UCSD-AML1 (cell line): Measurements from ENCODE around the gene SPAG16.
"Not testable (repeated sequence)": the region's sequence is repeated elsewhere in the genome, so short reads cannot be mapped to it uniquely, and the experiment has no call there.

Experiments used
- DNase-seq: peaks from one replicate; lab custom pipeline; 2025; ENCODE audit not compliant: unreplicated experiment; lab: John Stamatoyannopoulos, UW

SPAG16 gene

DNA sequence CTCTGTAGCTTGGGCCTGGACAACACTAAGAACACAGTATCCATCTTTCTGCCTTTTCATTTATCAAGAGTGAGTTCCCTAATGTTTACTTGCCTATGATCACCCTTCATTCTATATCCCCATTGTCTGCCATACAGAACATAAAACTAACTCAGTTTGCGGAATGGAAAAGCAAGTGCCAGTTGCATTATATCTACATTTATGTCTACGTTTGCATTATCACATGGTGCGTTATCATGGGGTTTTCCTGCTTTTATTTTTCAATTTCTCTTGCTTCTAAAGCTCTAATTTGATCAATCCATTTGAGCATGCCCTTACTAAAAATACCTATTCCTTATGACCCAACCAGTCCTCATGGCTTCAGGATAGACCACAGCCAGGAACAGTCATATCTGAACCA is 704.9 kb downstream of the SPAG16 start:
- no peak for DNase-seq

DNA sequence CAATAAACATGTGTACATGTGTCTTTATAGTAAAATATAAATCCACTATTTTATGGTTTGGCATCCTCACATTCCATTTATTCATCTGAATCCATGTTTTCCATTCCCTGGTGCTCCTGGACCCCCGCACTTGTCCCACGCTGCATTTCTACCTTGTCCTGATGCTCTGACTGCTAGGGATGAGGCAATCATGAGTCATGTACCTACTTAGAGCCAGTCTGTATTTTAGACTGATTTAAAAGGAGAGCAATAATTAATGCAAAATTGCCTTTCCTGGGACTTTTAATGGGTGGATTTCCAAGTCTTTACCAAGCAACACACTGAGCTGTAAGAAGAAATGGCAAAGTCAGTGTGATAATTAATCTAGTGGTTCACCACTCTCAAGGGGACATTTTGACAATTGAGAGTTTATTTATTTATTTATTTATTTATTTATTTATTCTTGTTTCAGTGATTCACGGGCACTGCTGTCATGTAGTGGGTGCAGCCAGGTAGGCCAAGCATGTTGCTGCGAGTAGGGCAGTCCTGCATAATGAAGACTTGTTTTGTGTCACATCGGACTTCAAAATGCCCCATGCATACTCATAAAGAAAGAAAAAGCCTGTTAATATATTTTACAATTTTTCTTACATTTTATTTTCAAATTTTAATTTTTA is 707.3 kb downstream of the SPAG16 start:
- no peak for DNase-seq

DNA sequence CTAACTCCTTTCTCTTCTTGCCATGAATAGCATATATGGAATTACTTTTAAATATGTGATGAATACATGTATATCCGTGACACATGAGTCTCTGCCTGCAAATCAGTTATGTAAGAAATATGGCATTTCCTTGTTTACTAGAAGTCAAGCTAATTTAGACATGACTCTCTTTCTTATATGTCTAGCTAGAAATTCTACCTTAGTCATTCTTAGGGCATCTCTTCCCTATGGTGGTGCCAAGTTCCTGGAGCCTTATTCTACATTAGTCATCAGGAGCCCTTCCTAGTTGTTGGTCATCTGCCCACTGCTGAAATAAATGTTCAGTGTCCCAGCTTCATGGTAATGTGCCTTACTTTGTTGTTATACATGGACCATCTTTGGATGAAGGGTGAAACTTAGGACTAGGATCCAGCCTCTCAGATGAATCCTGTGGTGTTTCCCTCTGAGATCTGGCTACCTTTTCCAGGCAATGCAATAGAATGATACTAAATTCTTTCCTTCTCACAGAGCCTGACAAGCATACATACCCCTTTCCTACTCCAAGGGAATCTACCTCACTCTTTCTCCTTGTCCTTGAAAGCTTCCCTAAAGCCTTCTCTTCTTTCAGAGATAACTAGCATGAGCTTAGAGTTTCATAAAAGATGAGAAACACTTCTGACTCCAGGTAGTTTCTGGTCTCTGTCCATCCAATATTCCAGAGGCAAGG is 711.3 kb downstream of the SPAG16 start:
- no peak for DNase-seq

DNA sequence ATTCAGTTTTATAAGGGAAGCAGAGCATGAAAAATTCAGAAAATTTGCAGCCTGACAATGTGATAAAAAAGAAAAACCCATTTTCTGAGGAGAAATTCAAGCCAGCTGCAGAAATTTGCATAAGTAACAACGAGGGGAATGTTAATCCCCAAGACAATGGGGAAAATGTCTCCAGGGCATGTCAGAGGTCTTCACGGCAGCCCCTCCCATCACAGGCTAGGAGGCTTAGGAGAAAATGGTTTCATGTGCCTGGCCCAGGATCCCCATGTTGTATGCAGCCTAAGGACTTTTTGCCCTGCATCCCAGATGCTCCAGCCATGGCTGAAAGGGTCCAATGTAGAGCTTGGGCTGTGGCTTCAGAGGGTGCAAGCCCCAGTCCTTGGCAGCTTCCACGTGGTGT is 714.7 kb downstream of the SPAG16 start:
- not testable (repeated sequence) for DNase-seq

DNA sequence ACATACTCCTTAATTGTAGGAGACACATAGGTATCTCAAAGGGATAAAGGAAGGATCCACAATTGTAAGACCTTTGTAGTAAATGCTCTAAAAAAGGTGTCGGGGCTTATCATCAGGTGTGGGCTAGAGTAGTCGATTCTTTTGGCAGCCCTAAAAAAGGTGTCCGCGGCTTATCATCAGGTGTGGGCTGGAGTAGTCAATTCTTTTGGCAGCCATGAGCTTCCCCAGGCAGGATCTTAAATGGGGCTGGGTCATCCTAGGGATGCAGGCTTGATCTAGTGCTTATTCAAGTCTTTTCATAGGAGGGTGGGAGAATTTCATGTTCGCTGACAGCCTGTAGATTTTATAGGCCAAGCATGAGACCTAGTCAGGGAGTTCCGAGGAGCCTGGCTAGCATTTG is 720.2 kb downstream of the SPAG16 start:
- DNase-seq, result no peak

DNA sequence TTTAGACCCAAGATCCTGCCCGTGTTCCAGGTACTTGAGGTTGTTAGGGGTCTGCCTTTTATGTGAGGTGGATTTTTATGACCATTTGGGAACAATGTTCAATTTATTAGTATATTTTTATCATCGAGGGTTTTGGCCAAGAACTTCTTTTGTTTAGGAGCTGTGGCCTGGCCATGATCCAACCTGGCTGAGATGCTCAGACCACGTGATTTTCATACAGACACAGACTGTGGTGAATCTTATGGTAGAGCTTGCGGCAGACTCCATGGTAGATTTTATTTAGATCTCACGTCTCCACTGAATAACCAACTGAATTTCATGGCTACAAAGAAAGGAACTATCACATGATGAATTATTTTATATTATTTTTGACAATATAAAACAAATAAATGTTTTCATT is 721.1 kb downstream of the SPAG16 start:
- DNase-seq, result no peak

DNA sequence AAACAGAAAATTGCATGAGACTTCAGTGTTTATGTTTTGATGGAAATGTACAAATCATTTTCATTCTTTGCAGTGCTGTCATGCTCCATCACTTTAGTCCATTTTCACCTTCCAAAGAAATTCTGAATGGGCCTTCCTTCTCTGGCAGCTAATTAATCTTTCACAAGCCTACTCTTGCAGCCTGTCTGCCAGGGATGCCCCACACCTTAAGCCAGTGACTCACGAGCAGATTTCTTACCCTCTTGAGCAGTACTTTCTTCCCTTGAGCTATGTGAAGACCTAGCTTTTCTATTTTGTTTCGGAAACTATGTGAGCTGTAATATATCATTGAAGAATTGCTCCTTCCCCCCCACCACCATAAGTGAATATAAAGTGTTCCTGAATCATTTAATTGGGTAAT is 722.3 kb downstream of the SPAG16 start:
- no peak for DNase-seq

DNA sequence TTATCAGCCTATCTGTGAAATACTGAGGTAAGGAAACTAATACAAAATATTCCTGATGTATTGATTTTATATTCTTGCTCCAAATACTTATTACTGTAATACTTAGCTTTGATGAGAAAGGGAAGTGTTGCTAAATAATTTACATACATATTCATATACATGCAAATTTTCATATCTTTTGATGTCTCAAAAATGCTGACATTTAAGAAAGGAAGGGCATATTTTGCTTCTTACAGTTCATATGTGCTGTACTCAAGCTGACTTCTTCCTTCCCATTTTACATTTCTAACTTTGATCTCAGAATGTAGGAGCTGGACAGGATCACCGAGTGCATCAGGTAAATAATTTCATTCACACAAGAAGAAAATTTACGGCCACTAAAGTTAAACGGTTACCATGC is 727.4 kb downstream of the SPAG16 start:
- DNase-seq, result no peak

DNA sequence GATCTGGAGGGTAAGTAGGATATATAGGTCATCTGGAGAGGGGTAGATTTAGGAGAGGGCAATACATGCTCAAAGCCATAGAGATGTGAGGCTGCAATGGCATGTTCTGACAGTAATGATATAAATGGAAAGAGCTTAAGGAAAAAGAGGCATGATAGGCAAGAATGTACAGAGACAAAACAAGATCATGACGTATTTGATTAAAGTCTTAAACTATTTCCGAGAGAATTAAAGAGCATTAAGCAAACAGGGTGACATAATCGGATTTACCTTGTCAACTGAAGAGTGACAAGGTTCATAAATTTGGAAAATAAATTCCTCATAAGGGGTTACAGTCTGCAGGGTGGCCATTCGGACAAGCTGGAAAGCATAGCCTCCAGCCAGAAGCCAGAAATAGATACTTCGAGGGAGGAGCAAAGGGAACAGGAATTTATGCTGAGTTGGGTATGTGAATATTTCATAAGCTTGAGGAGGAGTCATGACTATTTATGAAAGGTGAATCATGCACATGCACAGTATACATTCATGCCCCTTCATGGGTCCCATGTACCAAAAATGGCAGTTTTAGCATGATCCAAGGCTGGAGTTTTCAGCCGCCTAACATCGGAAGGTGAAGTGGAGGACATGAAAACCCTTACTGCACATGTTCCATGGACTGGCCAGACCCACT is 730.4 kb downstream of the SPAG16 start:
- DNase-seq, result no peak

DNA sequence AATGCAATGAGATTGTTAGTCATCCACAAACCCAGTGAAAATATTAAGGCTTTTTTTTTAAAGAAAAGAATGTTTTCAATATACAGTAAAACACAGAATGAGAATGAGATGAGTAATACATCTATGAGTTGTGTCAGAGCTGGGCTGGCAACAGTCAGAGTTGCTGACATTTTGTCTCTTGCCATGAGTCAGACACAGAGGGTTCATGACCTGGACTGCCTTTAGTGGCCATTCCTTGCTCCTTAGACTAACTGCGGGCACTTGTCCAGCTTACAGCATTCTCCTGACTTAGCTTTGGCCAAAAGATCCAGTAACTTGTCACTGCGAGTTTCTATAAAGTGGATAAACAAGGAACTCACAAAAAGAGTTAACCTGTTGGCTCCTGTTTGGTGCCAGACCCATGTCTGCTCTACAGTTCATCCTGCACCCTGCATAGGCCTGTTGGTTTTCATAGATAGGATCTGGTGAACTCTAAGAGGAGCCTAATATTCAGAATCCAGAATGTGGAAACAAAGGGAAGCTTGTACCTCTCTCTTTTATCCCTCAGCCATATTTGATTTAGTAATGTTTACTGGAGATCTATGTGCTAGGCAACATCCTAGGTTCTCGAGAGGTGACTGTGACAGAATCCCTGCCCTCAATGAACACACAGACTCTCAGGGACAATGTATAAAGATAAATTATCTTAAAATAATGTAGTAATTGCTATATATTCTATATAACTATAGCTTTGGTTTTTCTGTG is 735.1 kb downstream of the SPAG16 start:
- no peak for DNase-seq

DNA sequence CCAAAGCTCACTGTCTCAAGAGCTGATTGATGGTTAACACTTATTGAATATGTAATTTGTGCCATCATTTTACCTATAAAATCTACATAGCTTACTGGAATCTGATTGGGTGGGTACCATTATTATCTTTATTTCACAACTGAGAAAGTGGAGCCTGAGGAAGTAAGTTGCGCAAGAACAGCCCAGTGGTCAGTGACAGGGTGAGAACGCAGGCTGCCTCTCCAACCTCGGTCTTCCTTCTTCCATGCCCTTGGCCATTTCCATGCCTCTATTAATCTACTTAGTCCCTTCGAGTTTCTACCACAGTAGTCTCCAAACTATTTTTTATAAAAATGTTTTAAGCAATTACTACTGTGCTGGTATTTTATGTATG is 735.7 kb downstream of the SPAG16 start:
- no peak for DNase-seq

DNA sequence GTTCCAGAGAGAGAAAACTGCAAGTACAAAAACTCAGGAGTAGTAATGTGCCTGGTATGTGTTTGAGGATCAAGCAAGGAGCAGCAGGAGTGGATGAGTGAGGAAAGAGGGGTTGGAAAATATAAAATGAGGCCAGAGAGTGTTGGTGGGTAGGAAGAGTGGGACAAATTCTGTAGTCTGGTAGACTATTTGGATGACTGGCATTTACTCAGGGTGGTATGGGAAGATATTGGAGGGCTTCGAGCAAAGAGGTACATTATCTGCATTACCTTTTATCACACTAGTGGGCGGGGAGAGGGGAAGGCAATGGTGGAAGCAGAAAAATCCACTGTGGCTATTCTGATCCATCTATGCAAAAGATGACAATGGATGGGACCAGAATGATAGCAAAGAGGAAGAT is 744.9 kb downstream of the SPAG16 start:
- no peak for DNase-seq

DNA sequence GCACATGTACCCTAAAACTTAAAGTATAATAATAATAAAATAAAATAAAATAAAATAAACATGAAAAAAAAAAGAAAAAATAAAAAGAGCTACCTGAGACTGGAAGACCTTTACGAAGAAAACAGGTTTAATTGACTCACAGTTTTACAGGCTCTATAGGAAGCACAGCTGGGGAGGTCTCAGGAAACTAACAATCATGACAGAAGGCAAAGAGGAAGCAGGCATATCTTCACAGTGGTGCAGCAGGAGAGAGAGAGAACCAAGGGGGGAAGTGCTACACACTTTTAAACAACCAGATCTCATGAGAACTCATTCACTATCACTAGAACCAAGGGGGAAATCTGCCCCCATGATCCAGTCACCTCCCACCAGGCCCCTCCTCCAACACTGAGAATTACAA is 747.3 kb downstream of the SPAG16 start:
- DNase-seq, result no peak

DNA sequence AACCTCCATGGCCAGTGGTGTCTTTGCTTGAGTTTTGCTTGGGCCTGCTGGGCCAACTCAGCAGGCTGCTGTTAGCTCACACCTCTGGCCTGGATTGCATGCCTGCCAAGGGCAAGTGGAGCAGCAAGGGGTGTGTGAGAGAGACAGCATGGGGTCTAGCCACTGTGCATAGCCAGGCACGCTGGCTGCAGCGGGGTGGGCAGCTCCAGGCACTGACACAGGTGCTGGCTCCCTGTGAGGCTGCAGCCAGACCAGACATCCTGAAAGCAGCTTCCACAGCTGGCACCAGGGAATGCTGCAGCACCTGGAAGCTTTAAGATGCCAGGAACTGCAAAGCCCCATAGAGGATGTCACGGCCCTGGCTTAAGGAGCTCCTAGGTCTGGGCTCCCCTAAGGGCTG is 750.2 kb downstream of the SPAG16 start:
- no peak for DNase-seq

DNA sequence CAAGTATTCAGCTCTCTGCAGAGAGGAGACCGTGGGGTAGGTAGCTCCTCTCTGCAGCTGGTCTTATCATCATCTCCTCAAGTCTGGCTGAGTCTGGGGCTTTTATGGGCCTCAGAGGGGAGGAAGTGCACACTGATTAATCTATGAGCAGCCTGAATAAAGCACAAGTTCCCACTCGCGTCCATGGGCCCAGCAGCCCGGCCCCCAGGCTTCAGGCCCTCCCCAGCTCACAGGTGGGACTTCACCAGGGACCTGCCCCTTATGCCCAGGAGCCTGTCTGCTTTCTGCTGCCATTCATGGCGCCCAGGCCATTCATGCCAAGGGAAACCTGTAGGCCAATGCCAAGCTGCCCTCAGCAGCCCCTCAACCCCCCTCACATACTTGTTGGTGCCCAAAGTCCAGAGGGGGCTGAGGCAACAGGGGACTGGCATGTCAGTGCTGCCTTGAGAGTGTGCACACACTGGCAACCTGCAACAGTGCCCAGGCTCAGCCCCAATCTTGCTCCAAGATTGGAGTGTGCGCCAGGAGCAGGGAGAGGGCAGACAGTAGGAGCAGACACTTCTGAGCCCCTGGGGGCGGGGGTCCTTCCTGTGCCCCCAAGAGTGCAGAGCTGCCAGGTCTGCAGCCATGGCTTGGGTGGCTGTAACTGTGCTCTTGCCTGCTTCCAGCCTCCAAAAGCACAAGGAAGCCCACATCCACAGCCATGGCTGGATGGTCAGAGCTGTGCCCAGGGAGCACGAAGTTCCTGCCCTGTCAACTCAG is 751.0 kb downstream of the SPAG16 start:
- DNase-seq, result no peak

DNA sequence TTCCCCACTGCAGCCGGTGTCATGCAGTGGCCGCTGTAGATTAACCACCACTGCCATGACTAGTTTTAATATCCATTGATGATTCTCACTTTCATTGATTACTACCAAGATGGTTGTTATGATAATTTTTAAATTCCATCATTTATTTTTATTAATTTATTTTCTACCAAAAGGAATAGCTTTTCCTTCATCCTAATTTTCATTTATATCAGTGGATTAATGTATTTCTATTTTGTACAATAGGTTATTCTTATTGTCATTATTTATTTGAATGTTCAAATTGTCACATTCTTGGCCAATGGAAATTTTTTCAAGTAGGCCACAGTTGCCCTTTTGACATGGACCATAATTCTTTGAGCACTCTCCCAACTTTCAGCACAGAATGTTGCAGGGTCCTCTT is 751.7 kb downstream of the SPAG16 start:
- DNase-seq, result no peak

DNA sequence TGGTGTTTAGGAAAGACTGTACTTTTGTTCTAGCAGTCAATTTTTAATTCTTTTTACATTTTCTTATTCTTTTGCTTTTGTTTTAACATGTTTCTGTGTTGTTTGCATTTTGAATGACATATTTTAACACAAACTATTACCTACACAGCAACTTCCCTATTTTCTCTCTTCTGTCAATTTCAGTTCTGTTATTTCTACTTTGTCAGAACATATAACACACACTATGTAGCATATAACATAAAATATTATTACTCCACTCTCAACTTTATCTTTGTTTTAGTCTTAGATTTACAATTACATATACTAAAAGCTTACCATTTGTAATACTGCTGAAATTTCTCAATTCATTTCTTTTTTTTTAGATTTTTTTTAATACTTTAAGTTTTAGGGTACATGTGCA is 753.9 kb downstream of the SPAG16 start:
- DNase-seq, result no peak

DNA sequence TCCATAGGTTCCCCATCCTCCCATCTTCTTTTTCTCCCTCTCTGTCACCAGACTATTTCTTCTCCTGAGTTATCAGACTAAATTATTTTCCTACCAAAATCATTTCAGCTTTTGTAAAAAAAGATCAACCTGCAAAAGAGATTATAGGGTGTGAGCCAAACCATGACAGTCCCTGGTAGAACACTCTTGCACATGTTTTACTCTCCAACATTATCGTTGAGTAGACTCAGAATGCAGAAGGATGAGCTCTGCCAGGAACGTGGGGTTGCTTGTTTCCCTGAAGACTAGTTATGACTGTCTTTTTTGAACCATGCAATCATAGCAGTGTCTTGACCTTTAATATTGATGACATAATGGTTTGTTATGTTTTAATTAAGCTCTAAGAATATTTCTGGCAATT is 766.5 kb downstream of the SPAG16 start:
- no peak for DNase-seq

DNA sequence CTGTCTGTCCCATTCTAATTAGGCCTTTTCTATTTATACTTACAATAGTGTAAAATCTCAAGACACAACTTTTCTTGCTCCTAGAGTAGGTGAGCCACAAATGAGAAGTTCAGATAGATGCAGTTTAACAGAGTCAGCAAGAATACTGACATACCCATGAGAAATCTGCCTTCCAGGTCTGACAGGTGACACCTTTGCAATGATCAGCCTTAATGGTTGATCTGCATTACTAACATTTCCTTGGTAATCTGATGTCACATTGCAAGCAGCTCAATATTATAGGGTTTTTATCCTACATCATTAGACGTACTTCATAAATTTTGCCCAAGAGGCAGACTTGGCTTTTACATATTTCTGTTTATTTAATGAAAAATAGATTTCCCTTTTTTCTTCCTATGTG is 767.3 kb downstream of the SPAG16 start:
- no peak for DNase-seq

DNA sequence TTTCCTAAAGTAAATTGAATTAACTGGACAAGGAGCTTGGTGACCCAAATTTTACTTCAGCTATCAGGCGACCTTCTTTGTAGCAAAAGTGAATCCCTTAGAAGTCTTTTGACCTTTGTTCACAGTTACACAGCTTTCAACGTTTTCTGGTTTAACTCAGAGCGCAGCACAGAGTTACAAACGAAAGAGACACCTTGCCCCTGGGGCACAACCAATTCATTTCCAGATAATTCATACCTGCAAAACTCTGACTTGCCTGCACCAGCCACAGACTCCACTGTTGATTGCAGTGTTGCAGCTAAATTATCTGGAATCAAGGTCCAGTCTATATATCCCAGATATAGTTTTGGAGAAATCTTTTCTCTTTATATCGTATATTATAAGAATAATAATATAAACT is 768.0 kb downstream of the SPAG16 start:
- no peak for DNase-seq

DNA sequence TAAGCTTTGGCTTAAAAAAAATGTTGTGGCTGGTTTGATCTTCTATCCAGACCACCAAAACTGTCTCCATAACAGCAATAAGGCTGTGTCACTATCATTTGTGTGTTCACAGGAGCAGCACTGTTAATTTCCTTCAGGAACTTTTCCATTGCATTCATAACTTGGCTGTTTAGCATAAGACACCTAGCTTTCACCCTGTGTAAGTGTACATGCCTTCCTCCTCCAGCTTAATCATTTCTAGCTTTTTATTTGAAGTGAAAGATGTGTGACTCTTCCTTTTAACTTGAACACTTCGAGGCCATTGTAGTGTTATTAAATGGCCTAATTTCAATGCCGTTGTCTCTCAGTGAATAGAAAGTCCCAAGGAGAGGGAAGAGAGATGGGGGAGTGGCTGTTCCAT is 773.7 kb downstream of the SPAG16 start:
- no peak for DNase-seq
